HG03103 (cell line): ENCODE data around the gene TAS2R3.

ENCODE experiments used
- ATAC-seq: cut with Tn5 transposase; IDR thresholded peaks from one replicate; pipeline ENCODE4 v1.9.1; 2021; ENCODE audit warnings: low read depth; ENCODE audit not compliant: unreplicated experiment

Gene TAS2R3

GRCh38 chr7:141785706-141786552 is 22.0 kb downstream of the TAS2R3 start:
- peak; percentile 75 for ATAC-seq

GRCh38 chr7:141788296-141788695 is 24.4 kb downstream of the TAS2R3 start:
- ATAC-seq: no peak

- ATAC-seq: no peak
Observed at GRCh38 chr7:141789917-141790316, 26.0 kb downstream of the TAS2R3 start, which contains the start of gene TAS2R5. Gene TAS2R5 (plus strand): TSS chr7:141790217. CDS start chr7:141790362, 145 bp downstream.

- no peak for ATAC-seq
Observed at GRCh38 chr7:141792526-141792925, 28.6 kb downstream of the TAS2R3 start.
